PC-9 (cell line): ENCODE results near the gene HOXC12.

Experiments
- CTCF ChIP-seq: fragments of 200-600 bp; sonication (generic); conservative IDR thresholded peaks from 2 replicates; pipeline ENCODE4 v1.6.1; 2017; ENCODE audit warnings: mixed run types, antibody characterized with exemption, mild to moderate bottlenecking, moderate library complexity
- EZH2 ChIP-seq: fragments of 200-600 bp; sonication (generic); IDR thresholded peaks from 2 replicates; pipeline ENCODE4 v1.8.0; 2017; ENCODE audit warnings: antibody characterized with exemption, low read depth

- TF ChIP-seq CTCF (no peak), EZH2 (no peak)
These were observed 25.6 kb downstream of the HOXC12 start for GRCh38 chr12:53980104-53980801.
